Measurements from ENCODE around the gene SMTNL1.

DNA sequence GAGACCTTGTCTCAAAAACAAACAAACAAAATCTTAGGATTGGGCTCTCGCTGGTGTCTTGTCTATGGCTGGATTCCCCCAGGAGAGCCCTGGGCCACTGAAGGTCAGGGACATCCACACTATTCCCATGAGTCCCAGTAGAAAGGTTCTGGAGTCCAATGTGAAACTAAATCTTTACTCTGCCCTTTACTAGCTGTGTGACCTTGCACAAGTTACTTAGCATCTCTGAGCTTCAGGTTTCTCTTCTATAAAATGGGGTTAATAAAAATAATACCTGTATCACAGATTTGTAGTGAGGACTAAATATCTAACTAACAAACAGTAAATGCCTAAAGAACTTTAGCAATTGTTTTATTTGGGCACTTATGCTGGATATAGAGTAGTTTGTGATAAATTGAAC lies 30.9 kb upstream of the SMTNL1 start:
- TF ChIP-seq, protein P1, sequence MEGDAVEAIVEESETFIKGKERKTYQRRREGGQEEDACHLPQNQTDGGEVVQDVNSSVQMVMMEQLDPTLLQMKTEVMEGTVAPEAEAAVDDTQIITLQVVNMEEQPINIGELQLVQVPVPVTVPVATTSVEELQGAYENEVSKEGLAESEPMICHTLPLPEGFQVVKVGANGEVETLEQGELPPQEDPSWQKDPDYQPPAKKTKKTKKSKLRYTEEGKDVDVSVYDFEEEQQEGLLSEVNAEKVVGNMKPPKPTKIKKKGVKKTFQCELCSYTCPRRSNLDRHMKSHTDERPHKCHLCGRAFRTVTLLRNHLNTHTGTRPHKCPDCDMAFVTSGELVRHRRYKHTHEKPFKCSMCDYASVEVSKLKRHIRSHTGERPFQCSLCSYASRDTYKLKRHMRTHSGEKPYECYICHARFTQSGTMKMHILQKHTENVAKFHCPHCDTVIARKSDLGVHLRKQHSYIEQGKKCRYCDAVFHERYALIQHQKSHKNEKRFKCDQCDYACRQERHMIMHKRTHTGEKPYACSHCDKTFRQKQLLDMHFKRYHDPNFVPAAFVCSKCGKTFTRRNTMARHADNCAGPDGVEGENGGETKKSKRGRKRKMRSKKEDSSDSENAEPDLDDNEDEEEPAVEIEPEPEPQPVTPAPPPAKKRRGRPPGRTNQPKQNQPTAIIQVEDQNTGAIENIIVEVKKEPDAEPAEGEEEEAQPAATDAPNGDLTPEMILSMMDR (conservative IDR thresholded peaks at IDR 0.05; ENCODE audit: low read length): no peak
- TF ChIP-seq EZH2phosphoT487 (IDR thresholded peaks at IDR 0.05; ENCODE audit: borderline replicate concordance): no peak
